ENCODE data around the gene FAM181A.

DNA sequence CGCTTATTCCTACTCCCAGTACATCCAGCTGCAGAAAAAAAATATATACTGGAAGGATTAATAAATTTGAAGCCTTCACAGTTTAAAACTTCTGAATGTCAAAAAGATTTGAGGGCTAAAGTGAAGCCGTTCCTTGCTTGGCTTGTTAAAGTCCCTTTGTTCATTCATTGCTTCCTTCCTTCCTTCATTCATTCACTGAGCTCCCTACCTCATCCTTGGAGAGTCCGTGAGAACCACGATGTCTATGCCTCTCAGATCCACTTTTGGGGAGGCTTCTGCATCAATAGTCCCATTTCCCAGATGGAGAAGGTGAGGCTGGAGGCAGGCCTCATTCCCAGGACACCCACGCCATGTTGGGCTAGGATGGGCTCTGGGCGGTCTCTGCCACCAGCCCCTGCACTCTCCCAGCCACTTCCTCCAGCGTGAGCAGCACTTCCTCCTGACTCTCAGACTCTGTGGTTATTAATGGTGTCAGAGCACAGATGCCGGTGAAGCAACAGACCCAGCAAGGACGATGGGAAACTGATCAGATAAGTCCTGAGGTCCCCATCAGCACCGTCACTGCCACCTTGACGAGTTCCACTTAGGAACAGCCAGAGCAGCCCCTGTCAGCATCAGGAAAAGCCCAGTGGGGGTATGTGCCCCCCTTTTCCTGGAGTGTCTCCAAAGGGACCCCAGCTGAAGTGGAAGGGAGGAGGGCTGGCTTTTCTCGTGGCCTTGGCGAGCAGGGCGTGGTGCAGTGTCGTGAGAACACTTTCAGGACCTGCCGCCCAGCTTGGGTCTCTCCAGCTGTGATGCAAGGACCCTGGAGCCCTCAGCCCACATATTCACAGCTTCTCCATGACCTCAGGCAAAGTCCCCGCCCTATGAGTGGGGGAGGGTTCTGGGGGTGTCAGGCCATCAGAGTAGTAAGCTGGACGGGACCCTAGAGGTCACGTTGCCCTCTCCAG is 28.0 kb downstream of the FAM181A start:
- TF ChIP-seq POLR2A (IDR thresholded peaks at IDR 0.05): no peak
- TF ChIP-seq, protein P1, sequence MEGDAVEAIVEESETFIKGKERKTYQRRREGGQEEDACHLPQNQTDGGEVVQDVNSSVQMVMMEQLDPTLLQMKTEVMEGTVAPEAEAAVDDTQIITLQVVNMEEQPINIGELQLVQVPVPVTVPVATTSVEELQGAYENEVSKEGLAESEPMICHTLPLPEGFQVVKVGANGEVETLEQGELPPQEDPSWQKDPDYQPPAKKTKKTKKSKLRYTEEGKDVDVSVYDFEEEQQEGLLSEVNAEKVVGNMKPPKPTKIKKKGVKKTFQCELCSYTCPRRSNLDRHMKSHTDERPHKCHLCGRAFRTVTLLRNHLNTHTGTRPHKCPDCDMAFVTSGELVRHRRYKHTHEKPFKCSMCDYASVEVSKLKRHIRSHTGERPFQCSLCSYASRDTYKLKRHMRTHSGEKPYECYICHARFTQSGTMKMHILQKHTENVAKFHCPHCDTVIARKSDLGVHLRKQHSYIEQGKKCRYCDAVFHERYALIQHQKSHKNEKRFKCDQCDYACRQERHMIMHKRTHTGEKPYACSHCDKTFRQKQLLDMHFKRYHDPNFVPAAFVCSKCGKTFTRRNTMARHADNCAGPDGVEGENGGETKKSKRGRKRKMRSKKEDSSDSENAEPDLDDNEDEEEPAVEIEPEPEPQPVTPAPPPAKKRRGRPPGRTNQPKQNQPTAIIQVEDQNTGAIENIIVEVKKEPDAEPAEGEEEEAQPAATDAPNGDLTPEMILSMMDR (IDR thresholded peaks at IDR 0.05): no peak

Measured in lower leg skin (tissue), 3 donors.